Activated T-helper 9 cell treated with anti-CD3 and anti-CD28 coated beads, Interleukin-2, amount 50 U/mL, for 16 hours (primary cell): Measurements from ENCODE around the gene COL5A1.

Experiments used
- DNase-seq: peaks from one replicate; pipeline ENCODE4 v3.0.0-alpha.2; 2020; ENCODE audit warnings: low read depth

The COL5A1 gene

GRCh38 chr9:134792627-134793026 is 151.0 kb downstream of the COL5A1 start:
- DNase-seq = no peak

- DNase-seq = no peak
Measured at GRCh38 chr9:134793288-134794188, 151.9 kb downstream of the COL5A1 start.

- DNase-seq = no peak
Measured at GRCh38 chr9:134794663-134795370, 153.2 kb downstream of the COL5A1 start.

GRCh38 chr9:134795446-134795845 is 153.8 kb downstream of the COL5A1 start:
- no peak for DNase-seq

- no peak for DNase-seq
Measured at GRCh38 chr9:134796882-134797281, 155.3 kb downstream of the COL5A1 start.

GRCh38 chr9:134800791-134801339 is 159.3 kb downstream of the COL5A1 start:
- DNase-seq = no peak

- DNase-seq = no peak
Measured at GRCh38 chr9:134802216-134802795, 160.7 kb downstream of the COL5A1 start.

GRCh38 chr9:134804871-134805270 is 163.3 kb downstream of the COL5A1 start:
- DNase-seq = no peak

- no peak for DNase-seq
Measured at GRCh38 chr9:134807716-134808446, 166.3 kb downstream of the COL5A1 start.

GRCh38 chr9:134808447-134808792 is 166.8 kb downstream of the COL5A1 start:
- DNase-seq = no peak

- DNase-seq = no peak
Measured at GRCh38 chr9:134809292-134809691, 167.7 kb downstream of the COL5A1 start.

GRCh38 chr9:134809826-134810225 is 168.2 kb downstream of the COL5A1 start:
- DNase-seq = no peak

GRCh38 chr9:134811079-134811672 is 169.6 kb downstream of the COL5A1 start:
- no peak for DNase-seq

- DNase-seq = no peak
Measured at GRCh38 chr9:134811673-134812342, 170.2 kb downstream of the COL5A1 start.

GRCh38 chr9:134812343-134812673 is 170.7 kb downstream of the COL5A1 start:
- no peak for DNase-seq

- DNase-seq = no peak
Measured at GRCh38 chr9:134813841-134814240, 172.2 kb downstream of the COL5A1 start.

GRCh38 chr9:134814598-134815215 is 173.1 kb downstream of the COL5A1 start:
- no peak for DNase-seq

GRCh38 chr9:134815435-134816214 is 174.0 kb downstream of the COL5A1 start:
- DNase-seq = no peak

GRCh38 chr9:134816264-134816663 is 174.7 kb downstream of the COL5A1 start:
- no peak for DNase-seq

- DNase-seq = no peak
Measured at GRCh38 chr9:134818000-134818568, 176.5 kb downstream of the COL5A1 start.
